CD4-positive, alpha-beta T cell treated with Interleukin-17A for 1 hour (primary cell): ENCODE results near the gene BGN.

ENCODE experiments used
- DNase-seq: peaks from one replicate; pipeline ENCODE4 v3.0.0-alpha.2; 2020

Gene BGN

GRCh38 chrX:153494541-153495361 lies at the start of gene BGN:
TSS of gene BGN (plus strand) at chrX:153494980. CDS start at chrX:153504632, 9,652 bp downstream.
- DNase-seq, result no peak

- no peak for DNase-seq
These were observed 49.5 kb upstream of the BGN start for GRCh38 chrX:153445106-153445855.

- no peak for DNase-seq
These were observed 48.7 kb upstream of the BGN start, which contains the start of gene TREX2 for GRCh38 chrX:153445856-153446635. TSS of gene TREX2 (minus strand) at chrX:153446056. CDS start at chrX:153445430, 626 bp downstream.

DNA sequence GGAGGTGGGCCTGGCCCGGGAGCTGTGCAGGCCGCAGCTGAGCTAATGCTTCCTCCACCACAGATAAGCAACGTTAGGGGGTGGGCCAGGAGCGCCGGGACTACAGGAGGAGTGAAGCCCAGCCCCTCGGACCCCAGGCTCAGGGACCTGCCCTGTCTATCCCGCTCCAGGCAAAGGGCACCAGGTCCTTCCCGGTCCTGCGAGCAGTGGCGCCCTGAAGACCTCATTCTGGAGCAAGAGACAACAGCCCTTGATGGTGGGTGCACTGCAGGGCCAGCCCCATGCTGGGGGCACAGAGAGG lies 48.2 kb upstream of the BGN start:
- no peak for DNase-seq

DNA sequence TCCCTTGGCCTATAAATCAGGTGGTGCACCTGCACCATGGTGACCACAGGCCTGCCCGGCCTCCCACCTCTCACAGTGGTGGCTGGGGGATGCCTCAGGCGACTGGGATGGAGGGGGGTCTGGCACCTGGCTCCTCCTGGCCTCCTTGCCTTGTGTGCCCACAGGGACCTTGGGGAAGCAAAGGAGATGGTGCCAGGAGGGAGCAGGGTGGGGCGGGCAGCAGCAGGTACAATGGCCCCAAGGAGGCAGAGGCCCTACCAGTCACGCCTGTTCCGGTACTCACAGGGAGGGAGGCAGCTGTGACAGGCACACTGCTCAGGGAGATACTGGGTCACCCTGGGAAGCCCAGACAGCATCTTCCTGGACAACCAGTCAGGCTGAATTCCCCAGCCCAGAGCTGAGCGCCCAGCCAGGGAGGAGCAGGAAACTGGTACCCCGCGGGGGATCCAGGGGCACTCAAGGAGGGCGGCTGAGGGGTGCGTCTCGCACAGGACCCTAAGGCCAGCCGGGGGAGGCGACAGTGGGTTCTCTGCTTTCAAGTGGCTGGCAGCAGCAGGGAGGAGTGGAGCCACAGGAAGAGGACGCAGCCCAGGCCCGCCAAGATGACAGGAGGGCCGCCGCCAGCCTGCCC lies 47.7 kb upstream of the BGN start:
- DNase-seq, result no peak

DNA sequence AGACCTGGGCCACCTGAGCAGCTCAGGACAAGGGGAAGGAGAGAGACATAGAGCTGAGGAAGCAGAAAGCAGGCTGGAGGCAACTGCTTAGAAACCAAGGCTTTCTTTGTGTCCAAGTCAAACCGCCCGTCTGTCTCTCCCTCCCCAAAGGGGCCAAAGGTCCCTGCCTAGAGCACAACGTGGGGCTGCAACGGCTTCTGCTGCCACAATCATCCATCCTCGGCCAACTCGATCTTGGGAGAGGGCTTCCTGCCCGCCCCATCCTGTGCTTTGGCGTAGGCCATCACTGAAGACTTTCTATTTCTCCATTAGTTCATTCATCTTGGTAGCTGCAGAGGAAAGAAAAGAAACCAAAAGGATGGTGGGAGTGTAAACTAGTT lies 47.2 kb upstream of the BGN start:
- DNase-seq, result no peak

- DNase-seq, result no peak
These were observed 46.0 kb upstream of the BGN start for GRCh38 chrX:153448556-153449367.

- DNase-seq, result no peak
These were observed 45.2 kb upstream of the BGN start for GRCh38 chrX:153449368-153450113.

DNA sequence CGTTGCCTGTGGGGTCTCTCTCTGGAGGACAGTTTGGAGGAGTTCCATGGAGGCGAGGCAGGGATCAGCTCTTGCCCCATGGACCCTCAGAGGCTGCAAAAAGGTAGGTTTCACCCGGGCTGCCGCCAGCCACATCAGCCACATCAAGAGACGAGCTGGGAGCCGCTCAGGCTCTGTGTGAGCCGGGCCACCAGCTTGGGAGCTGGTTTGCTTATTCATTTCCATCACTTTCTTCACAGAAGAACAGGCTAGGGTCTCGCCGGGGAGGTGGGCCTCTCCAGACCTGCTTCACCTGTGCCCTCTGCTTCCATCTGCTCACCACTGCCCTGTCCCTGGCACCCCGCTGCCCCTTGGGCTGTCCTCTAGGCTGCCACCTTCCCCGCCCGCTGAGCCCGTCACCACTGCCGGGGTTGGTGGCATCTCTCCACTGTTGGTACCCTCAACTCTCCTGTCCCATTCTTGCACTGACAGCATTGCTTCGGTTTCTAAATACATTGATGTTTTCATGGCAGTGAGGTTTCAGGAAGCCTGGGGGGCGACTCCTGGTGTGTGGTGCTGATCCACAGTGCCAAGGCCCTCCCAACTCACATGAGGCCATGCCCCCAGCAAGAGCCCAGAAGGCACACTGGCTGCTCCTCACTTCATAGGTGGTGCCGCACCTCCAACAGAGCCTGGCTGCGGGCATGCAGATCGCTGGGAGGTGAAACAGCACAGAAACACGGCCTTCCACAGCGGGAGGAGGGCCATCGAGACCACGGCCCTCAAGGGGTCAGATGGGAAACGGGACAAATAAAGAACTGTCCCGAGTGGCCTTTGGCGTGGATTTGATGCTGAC lies 44.4 kb upstream of the BGN start:
- no peak for DNase-seq

DNA sequence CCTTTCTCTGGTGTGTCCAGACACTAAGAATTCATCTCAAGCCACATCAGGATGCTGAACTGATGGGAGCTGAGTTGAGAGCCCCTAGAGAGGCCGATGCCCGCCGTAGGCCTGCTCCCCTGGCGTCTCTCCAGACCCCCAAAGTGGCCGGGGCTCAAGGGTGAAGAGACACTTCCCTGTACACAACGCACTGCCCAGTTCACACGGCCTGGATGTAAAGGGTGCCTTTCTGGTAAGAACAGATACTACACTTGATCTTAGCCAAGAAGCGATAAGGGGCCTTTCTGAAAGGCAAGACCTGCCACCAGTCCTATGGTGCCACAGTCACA lies 43.9 kb upstream of the BGN start:
- no peak for DNase-seq

GRCh38 chrX:153454901-153455550 lies 39.8 kb upstream of the BGN start:
- DNase-seq, result no peak

DNA sequence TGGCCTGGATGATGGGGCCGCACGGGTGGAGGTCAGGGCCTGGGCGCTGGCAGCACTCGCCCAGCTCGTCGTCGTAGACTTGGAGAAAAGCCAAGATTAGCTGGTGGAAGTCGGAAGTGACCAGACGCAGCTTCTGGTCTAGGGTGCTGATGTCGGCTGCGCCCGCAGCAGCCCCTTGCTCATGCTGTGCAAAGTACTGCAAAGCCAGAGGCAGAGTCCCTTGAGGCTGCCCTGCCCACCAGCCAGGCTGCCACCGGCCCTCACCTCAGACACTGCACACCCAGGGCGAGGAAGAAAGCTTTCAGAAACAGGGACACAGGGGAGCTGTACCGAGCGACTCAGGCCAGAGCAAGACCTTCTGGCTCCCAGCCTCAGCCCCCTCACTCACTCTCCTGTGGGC lies 39.2 kb upstream of the BGN start:
- no peak for DNase-seq

GRCh38 chrX:153456161-153456560 lies 38.6 kb upstream of the BGN start:
- DNase-seq, result no peak

DNA sequence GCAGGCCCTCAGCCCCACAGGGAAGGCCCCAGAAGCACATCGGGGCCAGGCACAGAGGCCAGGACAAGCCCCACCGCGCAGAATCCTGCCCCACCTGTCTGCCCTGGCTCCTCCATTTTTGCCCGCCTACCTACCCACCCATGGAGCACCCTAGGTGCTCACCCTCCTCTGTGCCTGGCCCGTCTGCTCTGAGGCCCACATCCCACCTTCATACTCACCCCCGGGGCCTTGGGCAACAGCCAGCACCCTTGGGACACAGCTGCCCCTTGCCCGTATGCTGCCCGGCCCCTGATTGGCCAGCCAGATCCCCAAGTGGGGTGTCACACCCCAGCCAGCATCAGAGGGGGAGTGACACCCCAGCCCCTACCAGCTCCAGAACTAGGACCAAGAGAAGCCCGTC lies 38.1 kb upstream of the BGN start:
- DNase-seq, result no peak

DNA sequence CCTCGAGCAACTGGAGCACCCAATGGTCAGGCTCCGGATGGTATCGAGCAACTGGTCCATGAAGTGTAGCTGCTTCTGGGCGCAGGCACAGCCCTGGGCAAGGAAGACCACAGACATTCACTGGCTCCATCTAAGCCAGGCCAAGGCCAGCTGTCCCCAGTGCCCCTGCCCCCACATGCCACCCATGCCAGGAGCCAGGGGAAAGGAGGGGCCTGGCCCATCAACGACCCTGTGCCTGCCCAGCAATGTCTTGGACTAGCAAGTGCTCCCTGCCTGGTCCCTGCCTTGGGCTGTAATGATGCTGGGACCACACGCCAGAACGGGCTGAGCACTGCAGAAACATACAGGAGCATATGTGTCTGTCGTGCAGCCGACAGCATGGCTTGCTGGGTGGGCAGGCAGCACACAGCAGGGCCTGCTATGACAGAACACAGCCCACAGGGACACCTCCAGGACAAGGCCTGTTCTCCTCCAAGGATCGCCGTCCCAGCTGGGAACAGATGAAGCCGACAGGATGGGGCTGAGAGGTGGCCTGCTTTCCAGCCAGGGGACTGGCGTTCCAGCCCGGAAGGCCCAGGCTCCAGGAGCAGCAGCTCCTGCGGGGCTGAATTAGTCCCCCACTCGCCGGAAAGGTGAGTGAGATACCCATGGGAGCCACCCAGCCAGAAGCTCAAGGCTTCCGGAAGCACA lies 37.5 kb upstream of the BGN start:
- no peak for DNase-seq

DNA sequence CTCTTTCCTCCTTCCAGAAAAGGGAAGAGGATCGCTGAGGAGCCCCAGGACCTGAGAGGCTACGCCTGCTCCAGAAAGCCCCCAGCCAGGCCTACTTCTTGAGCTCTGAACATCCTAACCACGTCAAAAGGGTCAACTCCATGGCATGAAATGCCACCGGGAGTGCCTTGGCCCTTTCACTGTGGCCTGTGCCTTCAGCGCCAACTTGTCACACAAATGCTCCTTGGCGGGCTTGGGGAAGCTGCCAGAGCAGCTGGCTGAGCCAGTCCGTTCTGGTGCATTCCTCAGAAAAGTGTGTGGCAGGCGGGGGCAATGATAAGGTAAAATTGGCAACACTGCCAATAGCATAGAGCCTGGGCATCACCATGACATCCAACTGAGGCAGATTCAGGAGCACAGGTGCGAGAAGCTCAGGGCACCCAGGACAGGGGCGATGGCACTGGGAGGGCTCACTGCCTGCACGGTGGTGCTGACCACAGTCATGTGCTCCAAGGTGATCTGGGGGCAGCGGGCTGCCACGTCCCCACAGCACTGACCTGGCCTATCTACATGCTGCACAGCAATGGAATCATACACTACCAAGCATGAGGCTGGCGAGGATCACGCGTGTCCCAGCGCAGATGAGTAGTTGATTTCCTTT lies 36.8 kb upstream of the BGN start:
- DNase-seq, result no peak

- DNase-seq, result no peak
These were observed 36.3 kb upstream of the BGN start for GRCh38 chrX:153458476-153458875.

DNA sequence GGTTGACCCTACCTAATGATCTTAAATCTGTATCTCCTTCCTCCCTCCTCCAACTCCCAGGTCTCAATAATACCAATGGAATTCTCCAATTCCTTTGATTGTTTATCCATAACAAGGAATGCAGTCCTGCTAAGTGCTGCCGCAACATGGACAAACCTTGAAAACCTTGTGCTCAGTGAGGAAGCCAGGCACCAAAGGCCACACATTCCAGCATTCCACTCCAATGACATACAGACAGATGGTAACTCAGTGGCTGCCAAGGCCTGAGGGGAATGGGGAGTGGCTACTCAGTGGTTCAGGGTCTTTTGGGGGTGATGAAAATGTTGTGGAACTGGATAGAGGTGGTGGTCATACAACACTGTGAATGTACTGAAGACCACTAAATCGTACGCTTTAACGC lies 34.8 kb upstream of the BGN start:
- DNase-seq, result no peak

- peak; percentile 48 for DNase-seq
These were observed 34.0 kb upstream of the BGN start for GRCh38 chrX:153460826-153461225.
